GM23248 (cell line): ENCODE measurements around the gene TAS2R40. TPM values are rescaled to one million over a fixed set of nuclear protein-coding genes. Genes with fewer than 3 reads are reported as not detected.

Source experiments
- DNase-seq: peaks from one replicate; pipeline ENCODE4 v3.0.0-alpha.2; 2015
- H2AFZ ChIP-seq: fragments of 200-600 bp; sonication (generic); 2 replicates; pipeline ENCODE4 v1.6.1; 2016; ENCODE audit warnings: antibody characterized with exemption
- H3F3A ChIP-seq: fragments of 200-600 bp; sonication (generic); 2 replicates; pipeline ENCODE4 v1.6.1; 2016; ENCODE audit warnings: mild to moderate bottlenecking, antibody characterized with exemption, mixed run types; ENCODE audit not compliant: insufficient read depth
- H3K27ac ChIP-seq: fragments of 200-600 bp; sonication (generic); 2 replicates; pipeline ENCODE4 v1.5.1; 2016; ENCODE audit warnings: mild to moderate bottlenecking
- H3K27me3 ChIP-seq: fragments of 200-600 bp; sonication (generic); replicated peaks from 2 replicates; pipeline ENCODE4 v1.6.1; 2016; ENCODE audit warnings: mild to moderate bottlenecking; ENCODE audit not compliant: insufficient read depth
- H3K36me3 ChIP-seq: fragments of 200-600 bp; sonication (generic); 2 replicates; pipeline ENCODE4 v1.6.1; 2016; ENCODE audit warnings: low read depth, mild to moderate bottlenecking
- H3K4me1 ChIP-seq: fragments of 200-600 bp; sonication (generic); 2 replicates; pipeline ENCODE4 v1.6.1; 2016; ENCODE audit warnings: mild to moderate bottlenecking; ENCODE audit not compliant: insufficient read depth
- H3K4me2 ChIP-seq: fragments of 200-600 bp; sonication (generic); one replicate; pipeline ENCODE4 v1.6.1; 2016; ENCODE audit warnings: mild to moderate bottlenecking; ENCODE audit not compliant: unreplicated experiment
- H3K4me3 ChIP-seq: fragments of 200-600 bp; sonication (generic); 2 replicates; pipeline ENCODE4 v1.5.1; 2016; ENCODE audit warnings: mild to moderate bottlenecking
- H3K79me2 ChIP-seq: fragments of 200-600 bp; sonication (generic); 2 replicates; pipeline ENCODE4 v1.6.1; 2016; ENCODE audit warnings: mild to moderate bottlenecking; ENCODE audit not compliant: insufficient read depth
- H3K9ac ChIP-seq: fragments of 200-600 bp; sonication (generic); 2 replicates; pipeline ENCODE4 v1.6.1; 2016; ENCODE audit warnings: mild to moderate bottlenecking
- H3K9me2 ChIP-seq: fragments of 200-600 bp; sonication (generic); 2 replicates; pipeline ENCODE4 v1.6.1; 2016; ENCODE audit warnings: mixed run types, mild to moderate bottlenecking, moderate library complexity; ENCODE audit not compliant: insufficient read depth
- H3K9me3 ChIP-seq: fragments of 200-600 bp; sonication (generic); one replicate; pipeline ENCODE4 v1.6.1; 2017; ENCODE audit warnings: low read depth
- H4K20me1 ChIP-seq: fragments of 200-600 bp; sonication (generic); 2 replicates; pipeline ENCODE4 v1.6.0; 2016; ENCODE audit not compliant: insufficient read depth
- EZH2 ChIP-seq: fragments of 200-600 bp; sonication (generic); IDR thresholded peaks from 2 replicates; pipeline ENCODE4 v1.6.1; 2018; ENCODE audit warnings: antibody characterized with exemption, mild to moderate bottlenecking; ENCODE audit not compliant: insufficient read depth, poor library complexity, severe bottlenecking
- EZH2phosphoT487 ChIP-seq: fragments of 200-600 bp; sonication (generic); IDR thresholded peaks from 2 replicates; pipeline ENCODE4 v1.6.1; 2018; ENCODE audit warnings: antibody characterized with exemption, moderate library complexity, mild to moderate bottlenecking, low read depth; ENCODE audit not compliant: insufficient read depth
- WGBS, 2 experiments: methylation state at CpG; one replicate each; pipeline ENCODE4 v1.1.6; 2015 to 2017; ENCODE audit warnings: low lambda C conversion rate in 2 of 2, low coverage in 1 of 2; ENCODE audit errors: missing lambda C conversion rate in 2 of 2; 5-methylcytosine and 5-hydroxymethylcytosine counted together
- in situ Hi-C: fragments of 300-500 bp; cut with MboI; formaldehyde crosslinking; loops from 2 replicates; pipeline ENCODE4 v1.15.0; 2020
- polyA plus RNA-seq: library from polyadenylated mRNA; unstranded; fragments of >200 nt; fragmentation: Nextera tagmentation; extraction: Ambion mirVana; gene quantifications from 2 replicates; pipeline ENCODE4 v1.2.1, GENCODE V29; 2016
- total RNA-seq: library from RNA; depleted of rRNA; stranded (reverse); fragments of >200 nt; shearing (Covaris generic); gene quantifications from 2 replicates; pipeline ENCODE4 v1.2.3, GENCODE V29; 2014

The TAS2R40 gene
- total and polyA plus RNA-seq, 2 experiments from 2014 or later: not detected

- H3K36me3 ChIP-seq: no peaks in the 10 kb centered on the region
- 17 to 29% methylated on average over 4 of the region's 4 CpGs for WGBS, 2 experiments
- H3K9ac ChIP-seq: no peak overlapping the region
- H4K20me1 ChIP-seq: no peaks in the 10 kb centered on the region
- no peaks in the 10 kb centered on the region for H3K9me3 ChIP-seq
- no peak overlapping the region for H3K27ac ChIP-seq
- H3K4me2 ChIP-seq: no peak overlapping the region
- H3K4me1 ChIP-seq: no peaks in the 10 kb centered on the region
- peaks cover 10% of the 10 kb centered on the region for H3K27me3 ChIP-seq
- H3K4me3 ChIP-seq: no peak overlapping the region
- H3K9me2 ChIP-seq: no peaks in the 10 kb centered on the region
- H3F3A ChIP-seq: no peaks in the 10 kb centered on the region
- no peak for TF ChIP-seq EZH2
- no peak for TF ChIP-seq EZH2phosphoT487
- H3K79me2 ChIP-seq: no peaks in the 10 kb centered on the region
- no peak overlapping the region for H2AFZ ChIP-seq
- in situ Hi-C loops: no loop called here
- no peak for DNase-seq
Observed at GRCh38 chr7:143199040-143199439, 22.8 kb upstream of the TAS2R40 start.

GRCh38 chr7:143202161-143202560 lies 19.7 kb upstream of the TAS2R40 start:
- in situ Hi-C loops: no loop called here
- peaks cover 10% of the 10 kb centered on the region for H3K27me3 ChIP-seq
- no peaks in the 10 kb centered on the region for H3K4me1 ChIP-seq
- TF ChIP-seq EZH2 (no peak), EZH2phosphoT487 (no peak)
- no peaks in the 10 kb centered on the region for H3K9me2 ChIP-seq
- H3F3A ChIP-seq: no peaks in the 10 kb centered on the region
- H4K20me1 ChIP-seq: no peaks in the 10 kb centered on the region
- H3K36me3 ChIP-seq: no peaks in the 10 kb centered on the region
- no peak overlapping the region for H3K9ac ChIP-seq
- H2AFZ ChIP-seq: no peak overlapping the region
- no peak overlapping the region for H3K4me3 ChIP-seq
- no peaks in the 10 kb centered on the region for H3K9me3 ChIP-seq
- no peak for DNase-seq
- no peak overlapping the region for H3K27ac ChIP-seq
- H3K4me2 ChIP-seq: no peak overlapping the region
- 40 to 47% methylated on average over 2 of the region's 2 CpGs for WGBS, 2 experiments
- H3K79me2 ChIP-seq: no peaks in the 10 kb centered on the region

GRCh38 chr7:143203386-143203785 lies 18.5 kb upstream of the TAS2R40 start:
- H3K4me2 ChIP-seq: no peak overlapping the region
- TF ChIP-seq EZH2phosphoT487 (no peak), EZH2 (no peak)
- in situ Hi-C loops: no loop called here

GRCh38 chr7:143205560-143206293 lies 16.1 kb upstream of the TAS2R40 start:
- Histone ChIP-seq H2AFZ (no peak overlapping the region), H3K4me2 (no peak overlapping the region), H3K27me3 (peaks cover 20% of the 10 kb centered on the region), H3K4me3 (no peak overlapping the region), H3K9me2 (no peaks in the 10 kb centered on the region), H3K9ac (no peak overlapping the region), H3F3A (no peaks in the 10 kb centered on the region), H3K4me1 (no peaks in the 10 kb centered on the region), H3K36me3 (no peaks in the 10 kb centered on the region), H4K20me1 (no peaks in the 10 kb centered on the region), H3K9me3 (no peaks in the 10 kb centered on the region), H3K79me2 (no peaks in the 10 kb centered on the region), H3K27ac (no peak overlapping the region)
- in situ Hi-C loops: no loop called here
- no peak for DNase-seq
- no peak for TF ChIP-seq EZH2phosphoT487
- TF ChIP-seq EZH2: no peak
- WGBS, 2 experiments: 50 to 56% methylated on average over 13 of the region's 13 CpGs

More at GRCh38 chr7:143203386-143203785, 18.5 kb upstream of the TAS2R40 start:
- DNase-seq: no peak
- Histone ChIP-seq H3K4me1 (no peaks in the 10 kb centered on the region), H3K9ac (no peak overlapping the region), H3F3A (no peaks in the 10 kb centered on the region), H4K20me1 (no peaks in the 10 kb centered on the region), H3K4me3 (no peak overlapping the region), H2AFZ (no peak overlapping the region), H3K36me3 (no peaks in the 10 kb centered on the region), H3K9me3 (no peaks in the 10 kb centered on the region), H3K27ac (no peak overlapping the region), H3K27me3 (peaks cover 13% of the 10 kb centered on the region), H3K9me2 (no peaks in the 10 kb centered on the region), H3K79me2 (no peaks in the 10 kb centered on the region)
- WGBS, 2 experiments: 54 to 55% methylated on average over 3 of the region's 3 CpGs
